NK-92 (cell line): ENCODE data around the gene AUTS2.

Experiments
- DNase-seq: peaks from one replicate; lab custom pipeline; 2025; ENCODE audit not compliant: unreplicated experiment; lab: John Stamatoyannopoulos, UW

AUTS2 gene

DNA sequence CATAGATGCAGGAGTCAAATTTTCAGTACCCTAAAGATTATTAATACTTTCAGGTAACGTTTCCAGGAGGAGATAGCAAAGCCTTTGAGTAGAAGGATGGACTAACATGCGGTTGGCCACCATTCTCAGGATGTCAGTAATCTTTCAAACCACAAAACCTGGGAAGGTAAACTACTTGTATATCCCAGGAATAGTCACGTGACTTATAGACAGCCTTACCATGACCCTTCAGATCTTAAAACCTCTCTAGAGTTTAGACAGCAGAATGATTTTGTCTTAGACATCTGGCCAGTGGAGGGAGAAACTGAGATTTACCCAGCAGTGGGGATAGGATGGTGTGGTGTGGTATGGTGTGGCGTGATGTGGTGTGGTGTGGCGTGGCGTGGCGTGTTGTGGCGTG lies 1085.9 kb downstream of the AUTS2 start:
- DNase-seq: no peak

- no peak for DNase-seq
These were observed 1095.0 kb downstream of the AUTS2 start for GRCh38 chr7:70693321-70693685.

DNA sequence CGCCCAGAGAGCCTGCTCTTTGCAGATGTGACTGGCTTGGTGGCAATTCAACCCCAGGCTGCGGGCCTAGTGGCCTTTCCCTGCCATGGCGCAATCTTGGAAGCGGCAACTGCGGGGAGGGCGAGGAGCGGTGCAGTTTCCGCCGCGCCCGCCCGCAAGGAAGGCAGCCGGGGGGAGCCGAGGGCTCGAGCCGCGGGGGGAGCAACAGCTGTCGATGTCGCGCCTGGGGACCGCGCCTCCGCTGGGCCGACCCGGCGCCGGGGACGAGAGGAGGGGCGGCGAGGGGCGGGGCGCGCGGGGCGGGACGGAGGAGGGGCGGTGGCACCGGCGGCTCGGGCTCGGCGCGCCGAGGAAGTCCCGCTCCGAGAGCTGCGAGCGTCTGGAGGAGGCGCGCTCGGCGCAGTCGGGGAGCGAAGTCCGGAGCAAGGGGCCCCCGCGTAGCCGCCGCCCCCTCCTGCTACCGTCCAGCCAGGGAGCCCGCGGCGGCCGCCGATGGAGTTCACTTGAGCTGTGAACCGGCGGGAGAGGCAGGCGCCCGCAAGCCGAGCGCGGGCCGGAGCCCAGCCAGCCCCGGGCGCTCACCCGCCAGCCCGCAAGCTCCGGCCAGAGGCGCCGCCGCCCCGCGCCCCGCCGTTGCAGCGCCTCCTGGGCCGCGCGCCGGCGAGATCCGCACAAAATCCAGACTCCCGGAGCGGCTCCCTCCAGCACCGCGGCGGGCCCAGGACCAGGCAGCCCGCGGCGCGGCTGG lies 1095.6 kb downstream of the AUTS2 start:
- no peak for DNase-seq

DNA sequence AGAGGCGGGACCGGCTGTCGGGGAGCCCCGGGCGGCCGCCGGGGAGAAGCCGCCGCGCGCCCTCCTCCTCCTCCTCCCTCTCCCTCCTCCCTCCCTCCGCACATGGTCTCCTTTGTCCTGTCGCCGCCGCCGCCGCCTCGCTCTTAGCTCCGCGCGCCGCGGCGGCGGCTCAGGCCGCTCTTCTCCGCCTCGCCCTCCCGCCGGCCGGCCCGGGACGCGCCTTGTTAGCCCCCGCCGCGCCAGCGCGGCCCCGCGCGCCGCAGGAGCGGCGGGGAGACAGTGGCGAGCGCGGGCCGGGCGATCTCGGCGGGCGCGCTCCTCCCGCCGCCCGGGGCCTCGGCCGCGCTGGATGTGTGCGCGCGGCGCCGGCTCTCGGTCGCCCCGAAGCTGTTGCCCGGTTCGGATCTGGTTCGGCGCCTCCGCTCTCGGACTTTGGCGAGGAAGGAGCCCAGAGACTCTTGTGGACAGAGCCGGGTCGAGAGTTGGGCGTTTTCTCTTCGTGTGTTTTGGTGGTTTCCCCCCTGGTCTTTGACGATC lies 1096.2 kb downstream of the AUTS2 start:
- DNase-seq: no peak

DNA sequence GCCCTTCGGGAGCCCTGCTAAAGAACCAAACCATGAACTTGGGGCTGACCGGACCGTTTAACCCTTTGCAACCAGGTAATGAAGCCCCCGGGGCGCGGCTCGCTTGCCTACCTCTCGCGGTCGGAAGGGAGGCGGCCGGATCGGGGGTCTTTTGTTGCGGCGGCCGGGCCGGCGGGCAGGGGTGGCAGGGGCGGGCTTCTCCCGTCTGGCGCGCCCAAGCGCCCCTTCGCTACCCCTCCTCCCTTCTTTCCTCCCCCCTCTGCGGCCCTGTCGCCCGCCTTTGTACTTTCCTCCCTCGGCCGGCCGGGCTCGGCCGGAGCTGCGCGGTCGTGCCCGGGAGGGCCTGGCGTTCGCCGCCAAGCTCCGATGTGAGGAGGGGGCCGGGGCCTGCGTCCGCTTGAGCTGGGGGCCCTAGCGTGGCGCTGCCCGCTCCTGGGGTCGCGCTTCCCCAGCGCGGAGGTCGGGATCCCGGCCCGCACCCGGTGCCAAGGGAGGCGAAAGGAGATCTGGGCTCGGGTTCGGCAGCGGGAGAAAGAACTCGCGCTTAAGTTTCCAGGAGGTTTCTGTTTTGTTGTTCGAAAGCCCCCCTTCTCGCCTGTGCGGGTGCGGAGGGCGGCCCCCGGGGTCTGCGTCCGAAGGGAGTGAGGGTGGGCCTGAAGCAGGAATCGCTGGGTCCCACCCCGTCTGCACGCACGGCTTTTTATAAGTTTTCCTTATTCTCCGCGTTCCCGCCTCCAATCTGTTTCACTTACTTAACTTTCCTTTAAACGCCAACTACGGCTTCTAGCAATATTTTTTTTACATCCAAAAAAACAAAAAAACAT lies 1096.9 kb downstream of the AUTS2 start:
- no peak for DNase-seq

DNA sequence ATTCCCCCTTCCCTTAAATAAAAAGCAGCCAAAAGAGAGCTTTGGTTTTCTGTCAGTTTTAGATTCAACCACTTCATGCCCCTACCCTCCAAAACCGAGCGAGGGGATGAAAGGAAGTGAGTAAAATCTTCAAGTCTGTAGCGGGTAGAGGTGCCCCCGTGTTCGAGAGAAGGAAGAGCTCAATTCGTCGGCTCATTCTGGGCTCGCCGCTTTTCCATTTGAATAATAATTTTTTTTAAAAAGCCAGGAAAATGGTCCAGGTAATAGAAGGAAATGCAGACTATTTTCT lies 1097.5 kb downstream of the AUTS2 start:
- no peak for DNase-seq

DNA sequence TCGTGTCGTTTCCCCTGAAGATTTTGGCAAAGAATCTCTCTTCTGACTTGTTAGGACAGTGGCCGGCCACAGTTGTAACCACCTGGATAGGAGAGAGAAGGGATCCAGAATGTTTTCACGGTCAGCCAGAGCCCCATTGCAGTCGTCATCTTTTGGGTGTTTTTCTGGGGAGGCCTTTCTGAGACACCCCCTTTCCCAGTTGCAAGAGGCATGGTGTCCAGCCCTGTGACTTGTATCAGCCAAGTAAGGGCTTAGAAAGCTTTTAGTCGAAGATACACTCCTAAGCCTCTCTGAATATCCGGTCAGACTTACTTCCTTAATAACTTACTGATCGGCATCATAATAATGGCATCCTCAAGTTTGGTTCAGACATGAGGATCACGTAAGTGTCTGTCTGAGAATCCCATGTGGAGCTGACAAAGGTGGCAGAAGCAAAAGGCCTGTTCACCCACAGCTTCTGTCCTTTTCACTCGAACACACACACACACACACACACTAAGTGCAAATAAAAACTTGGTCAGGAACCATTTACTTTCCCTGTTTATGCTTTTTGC lies 1098.0 kb downstream of the AUTS2 start:
- no peak for DNase-seq

DNA sequence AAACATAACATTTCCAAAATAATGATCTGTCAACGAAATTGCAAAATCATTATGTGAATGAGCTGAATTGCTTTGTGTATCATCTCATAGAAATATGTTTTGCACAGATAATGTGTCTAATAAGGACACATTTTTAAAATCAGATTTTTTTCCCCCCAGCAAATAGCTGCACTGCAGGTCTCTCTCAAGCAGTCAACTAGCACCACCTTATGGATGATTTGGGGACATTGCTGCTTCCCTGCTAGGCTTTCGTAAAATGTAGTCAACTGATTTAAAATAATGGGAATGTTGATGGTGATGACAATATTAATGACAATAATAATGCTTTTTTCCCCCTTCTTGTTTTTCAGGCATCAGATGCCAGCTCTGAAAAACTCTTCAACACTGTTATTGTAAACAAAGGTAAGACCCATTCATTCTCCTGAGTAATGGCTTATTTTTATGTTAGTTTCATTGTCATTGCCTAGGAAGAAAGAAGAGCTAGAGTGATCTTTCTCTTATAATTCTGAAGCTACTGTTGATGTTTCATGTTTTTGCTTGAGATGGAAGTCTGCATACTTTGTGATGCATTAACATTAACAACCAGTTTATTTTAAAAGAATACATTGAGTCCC lies 1100.1 kb downstream of the AUTS2 start:
- DNase-seq: no peak

DNA sequence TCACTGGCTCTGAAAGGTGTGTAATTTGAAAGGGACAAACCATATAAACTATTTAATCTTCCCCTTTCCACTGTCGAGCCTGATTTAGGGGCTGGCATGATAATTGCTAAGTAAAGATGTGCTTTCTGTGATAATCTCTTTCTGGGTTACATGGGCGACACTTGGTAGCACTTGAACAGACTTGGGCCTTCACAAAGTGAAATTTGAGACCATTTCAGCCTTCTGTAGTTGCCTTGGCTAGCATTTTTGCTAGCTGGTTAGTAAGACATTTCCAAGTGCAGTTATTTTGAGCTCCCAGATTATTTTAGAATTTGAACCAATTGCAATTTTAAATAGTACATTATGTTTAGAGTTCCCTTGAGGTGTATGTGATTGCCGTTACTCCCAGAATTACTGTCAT lies 1101.0 kb downstream of the AUTS2 start:
- no peak for DNase-seq

GRCh38 chr7:70700055-70700940 lies 1102.0 kb downstream of the AUTS2 start:
- DNase-seq: no peak

- no peak for DNase-seq
These were observed 1102.7 kb downstream of the AUTS2 start for GRCh38 chr7:70700941-70701425.

GRCh38 chr7:70701477-70701876 lies 1103.2 kb downstream of the AUTS2 start:
- DNase-seq: no peak

DNA sequence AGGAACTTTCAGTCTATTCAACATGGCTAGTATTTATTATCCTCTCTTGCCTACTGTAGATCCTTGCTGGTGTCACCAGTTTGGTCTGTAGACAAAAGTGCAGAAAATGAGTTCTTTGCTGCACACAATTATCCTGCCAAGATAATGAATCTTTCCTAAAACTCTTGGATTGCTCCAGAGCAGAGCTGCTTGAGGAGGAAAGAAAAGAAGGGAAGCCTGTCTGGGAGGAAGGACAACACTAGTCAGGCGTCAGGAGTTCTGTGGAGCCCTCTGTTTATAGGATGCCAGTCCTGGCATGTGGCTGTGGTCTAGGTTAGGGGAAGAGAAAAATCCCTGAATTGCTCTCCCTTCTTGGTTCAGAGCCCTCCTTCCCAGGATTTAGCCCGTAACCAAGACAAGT lies 1103.7 kb downstream of the AUTS2 start:
- DNase-seq: no peak

GRCh38 chr7:70703785-70704184 lies 1105.5 kb downstream of the AUTS2 start:
- no peak for DNase-seq

GRCh38 chr7:70704831-70705346 lies 1106.6 kb downstream of the AUTS2 start:
- no peak for DNase-seq

- DNase-seq: no peak
These were observed 1107.9 kb downstream of the AUTS2 start for GRCh38 chr7:70706204-70706603.

DNA sequence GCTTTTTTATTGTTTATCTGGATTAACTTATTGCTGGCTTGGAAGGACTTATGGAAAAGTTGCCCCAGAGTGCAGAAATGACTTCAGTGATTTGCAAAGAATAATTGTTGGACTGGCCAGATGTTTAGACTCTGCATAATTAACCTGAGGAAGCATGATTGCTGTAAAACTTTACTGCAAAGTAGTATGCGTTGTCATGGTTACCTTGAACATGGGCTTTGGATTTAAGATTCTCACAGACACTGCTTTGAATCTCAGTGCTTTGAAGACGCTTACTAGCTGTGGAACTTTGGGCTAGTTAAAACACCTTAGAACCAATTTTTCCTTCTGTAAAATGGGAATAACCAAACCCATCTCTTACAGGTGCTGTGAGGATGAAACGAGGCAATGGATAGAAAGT lies 1108.4 kb downstream of the AUTS2 start:
- DNase-seq: no peak

DNA sequence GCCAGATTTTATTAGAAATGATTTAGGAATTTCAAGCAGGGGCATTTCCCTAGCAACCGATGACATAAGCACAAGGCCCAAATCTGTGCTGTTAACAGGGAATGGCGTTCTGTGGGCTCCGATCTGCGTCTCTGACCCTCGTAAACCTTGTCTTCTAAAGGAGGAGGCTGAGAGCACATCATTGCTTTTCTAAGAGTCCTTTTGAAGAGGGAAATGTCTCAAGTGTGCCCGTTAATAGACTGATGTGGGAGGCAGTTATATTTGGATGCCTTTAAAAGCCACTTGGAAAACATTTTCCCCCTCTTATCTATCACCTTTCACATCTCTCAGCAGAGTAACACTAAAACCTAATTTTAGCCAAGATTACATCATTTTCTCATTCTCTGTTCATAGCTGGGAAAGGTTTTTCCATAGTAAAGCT lies 1109.6 kb downstream of the AUTS2 start:
- no peak for DNase-seq

DNA sequence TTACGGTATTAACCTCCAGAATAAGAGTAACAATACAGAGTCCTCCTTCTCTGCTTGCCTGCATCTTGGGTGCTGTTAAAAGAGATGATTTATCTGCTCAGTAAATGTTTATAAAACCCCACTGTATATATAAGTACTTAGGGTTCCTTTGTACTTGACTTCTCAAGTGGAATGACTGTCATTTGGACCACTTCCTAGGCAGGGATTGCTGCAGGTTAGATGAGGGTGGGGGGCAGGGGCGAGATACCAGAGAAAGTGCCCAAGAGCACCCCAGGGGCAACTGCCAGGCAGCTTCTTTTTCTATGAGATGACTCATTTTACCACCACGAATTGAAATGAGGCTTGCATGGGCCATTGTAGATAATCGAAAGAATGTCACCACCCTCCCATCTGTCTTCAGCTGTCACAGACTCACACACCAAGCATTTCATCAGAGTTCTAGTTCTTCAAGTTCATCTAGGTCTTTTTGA lies 1111.8 kb downstream of the AUTS2 start:
- DNase-seq: no peak

DNA sequence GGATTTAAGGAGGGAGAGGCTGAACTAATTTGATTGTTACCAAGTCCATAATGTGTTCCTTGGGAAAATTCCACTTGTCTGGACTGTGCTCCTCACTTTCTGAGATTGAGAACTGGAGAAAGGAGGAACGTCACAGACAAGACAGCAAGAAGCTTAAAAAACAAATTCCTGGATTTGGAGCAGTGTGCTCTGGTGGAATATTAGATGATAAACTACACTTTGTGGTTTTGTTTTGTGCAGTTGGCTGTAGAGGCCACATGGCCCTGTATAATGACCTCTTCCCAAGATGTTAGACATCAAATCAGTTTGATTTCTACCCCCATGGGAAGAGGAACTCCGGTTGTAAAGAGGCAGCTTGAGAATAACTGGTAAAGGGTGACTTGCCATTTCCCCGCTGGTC lies 1112.4 kb downstream of the AUTS2 start:
- DNase-seq: no peak
